Heart right ventricle (tissue), 16 donors: ENCODE data around the gene C12orf42. TPM values are rescaled to one million over a fixed set of nuclear protein-coding genes. Genes with fewer than 3 reads are reported as not detected.

Source experiments
- ATAC-seq, 8 donors: fragments of 200-7000 bp; cut with Tn5 transposase; one replicate each; pipeline ENCODE4 v1.9.1; 2020; ENCODE audit warnings: mild to moderate bottlenecking in 8 of 8, moderate library complexity in 8 of 8, moderate number of reproducible peaks in 1 of 8
- DNase-seq, 2 donors: peaks; one replicate each; pipeline ENCODE4 v3.0.0-alpha.2; 2020
- H3K27ac ChIP-seq, 10 donors: fragments of 200-600 bp; sonication (generic) in 2 of 10; one replicate each; pipeline versions ENCODE4 v1.5.0 to v1.8.0; 2020 to 2022; ENCODE audit warnings: mild to moderate bottlenecking in 3 of 10
- H3K27me3 ChIP-seq, 7 donors: fragments of 200-600 bp; one replicate each; pipeline ENCODE4 v1.8.0; 2021 to 2022; ENCODE audit warnings: mild to moderate bottlenecking in 2 of 7
- H3K36me3 ChIP-seq, 9 donors: fragments of 200-600 bp; sonication (generic) in 1 of 9; one replicate each; pipeline versions ENCODE4 v1.5.0 to v1.8.0; 2020 to 2022; ENCODE audit warnings: mild to moderate bottlenecking in 2 of 9
- H3K4me1 ChIP-seq, 9 donors: fragments of 200-600 bp; sonication (generic) in 1 of 9; one replicate each; pipeline versions ENCODE4 v1.5.0 to v1.8.0; 2020 to 2022; ENCODE audit warnings: mild to moderate bottlenecking in 4 of 9
- H3K4me3 ChIP-seq, 10 donors: fragments of 200-600 bp; sonication (generic) in 2 of 10; one replicate each; pipeline versions ENCODE4 v1.5.0 to v1.8.0; 2020 to 2022; ENCODE audit warnings: mild to moderate bottlenecking in 7 of 10, moderate library complexity in 2 of 10
- H3K9me3 ChIP-seq, 11 donors: fragments of 200-600 bp in 10 of 11; sonication (generic) in 2 of 11; one replicate each; pipeline versions ENCODE4 v1.5.0 to v1.8.0; 2013 to 2022; ENCODE audit warnings: mild to moderate bottlenecking in 2 of 11, control low read depth in 1 of 11, moderate library complexity in 1 of 11
- CTCF ChIP-seq, 9 donors: fragments of 200-600 bp; sonication (generic) in 2 of 9; IDR thresholded peaks; one replicate each; pipeline versions ENCODE4 v1.5.0 to v1.8.0; 2021 to 2022; ENCODE audit warnings: antibody characterized with exemption in 9 of 9, mild to moderate bottlenecking in 5 of 9, moderate library complexity in 1 of 9
- WGBS, 2 donors: extraction: QIAGEN DNeasy Blood & Tissue Kit; methylation state at CpG; one replicate each; pipeline ENCODE4 v1.1.7; 2013; ENCODE audit warnings: inconsistent platforms in 1 of 2; 5-methylcytosine and 5-hydroxymethylcytosine counted together
- intact Hi-C, 10 donors: fragments of 100-400 bp; cut with DNase I; formaldehyde crosslinking; loops; one replicate each; pipeline versions ENCODE4 v1.11.1 to v1.14.2; 2022
- polyA plus RNA-seq, 2 donors: library from polyadenylated mRNA; stranded (reverse); fragments of 200-250 nt; gene quantifications; one replicate each; pipeline ENCODE4 v1.2.3, GENCODE V29; 2013
- total RNA-seq, 10 donors: library from RNA; stranded (reverse); fragmentation: NEBNext Ultra II Directional in 3 of 10; extraction: Animal tissue kit (Norgen Biotek cat#: 25700) in 3 of 10; gene quantifications; one replicate each; pipeline versions ENCODE4 v1.2.1 to v1.2.4, GENCODE V29; 2021 to 2023
- donor health status: Arrhythmogenic right ventricular cardiomyopathy.
- donor health status: ischemic (EF 13 %, LVEDD 7.1; RV severe dilation, severe dysfunction).
- donor health status: healthy with polysubstance abuse.
- donor health status: DM: no; HTN: yes; CAD: no.
- donor health status: DM: no; HTN: no; CAD: no.
- donor health status: ischemic (EF 25% LVEDD 6.9; RV normal size, moderate dysfunction).
- donor health status: ischemic (EF 25% LVEDD 5.7; RV mildly dilated, moderate dysfunction).
- donor health status: healthy.
- donor health status: DM: yes; HTN: yes; CAD: no.
- donor health status: Ischemic cardiomyopathy.
- donor health status: ischemic (EF 35%, LVEDD 5.7; RV mildly dilated, moderate dysfunction).
- donor health status: nonischemic (EF 11% LVEDD 7.7; RV severe dilation, severe dysfunction).
- donor health status: DM: yes; HTN: yes; CAD: no.
- donor health status: PGD.
- donor health status: ischemic (EF 29% LVEDD 5.4; RV normal size, mild dysfunction).
- donor health status: nonischemic (EF 23%, LVEDD 6.1; RV moderate dilation, normal function).

C12orf42 gene
- total and polyA plus RNA-seq, 12 donors, result 0.21 TPM; not detected in 11

- no peak for TF ChIP-seq CTCF (IDR thresholded peaks at IDR 0.05)
- DNase-seq (no peak), ATAC-seq (no peak)
- H3K9me3 ChIP-seq, result peaks cover 0 to 19% (median 8%) of the 10 kb centered on the region in 11 donors
- no peak overlapping the region for H3K27ac ChIP-seq
- no peaks in the 10 kb centered on the region for H3K27me3 ChIP-seq
- no peaks in the 10 kb centered on the region for H3K4me1 ChIP-seq
- no peaks in the 10 kb centered on the region for H3K36me3 ChIP-seq
- H3K4me3 ChIP-seq, result no peak overlapping the region
- WGBS, 2 donors, result 83% methylated on average over 4 of the region's 4 CpGs
- intact Hi-C loops, result no loop called here
Observed at GRCh38 chr12:103391103-103391502, 104.7 kb downstream of the C12orf42 start.

GRCh38 chr12:103387385-103387784, 108.4 kb downstream of the C12orf42 start:
- H3K4me1 ChIP-seq, result no peaks in the 10 kb centered on the region
- H3K27ac ChIP-seq, result no peak overlapping the region
- TF ChIP-seq CTCF (IDR thresholded peaks at IDR 0.05), result no peak
- WGBS, 2 donors, result 81 to 83% methylated on average over 7 of the region's 7 CpGs
- ATAC-seq (no peak), DNase-seq (no peak)
- intact Hi-C loops, result no loop called here
- no peaks in the 10 kb centered on the region for H3K27me3 ChIP-seq
- no peaks in the 10 kb centered on the region for H3K36me3 ChIP-seq
- no peak overlapping the region for H3K4me3 ChIP-seq
- H3K9me3 ChIP-seq, result peaks cover 0 to 14% (median 6%) of the 10 kb centered on the region in 11 donors

- WGBS, 2 donors, result 72 to 76% methylated on average over 3 of the region's 3 CpGs
- Histone ChIP-seq H3K4me1 (no peaks in the 10 kb centered on the region), H3K27ac (no peak overlapping the region), H3K27me3 (no peaks in the 10 kb centered on the region), H3K9me3 (peaks cover 0 to 4% (median 0%) of the 10 kb centered on the region in 11 donors), H3K36me3 (no peaks in the 10 kb centered on the region), H3K4me3 (no peak overlapping the region)
- DNase-seq (no peak), ATAC-seq (no peak)
- no peak for TF ChIP-seq CTCF (IDR thresholded peaks at IDR 0.05)
- intact Hi-C loops, result no loop called here
Observed at GRCh38 chr12:103386451-103386850, 109.3 kb downstream of the C12orf42 start.

GRCh38 chr12:103382736-103383346, 112.9 kb downstream of the C12orf42 start:
- intact Hi-C loops, result no loop called here
- no peak for ATAC-seq
- no peaks in the 10 kb centered on the region for H3K4me1 ChIP-seq
- WGBS, 2 donors, result 56 to 67% methylated on average over 1 of the region's 1 CpG
- DNase-seq, result no peak
- H3K36me3 ChIP-seq, result no peaks in the 10 kb centered on the region
- H3K27me3 ChIP-seq, result no peaks in the 10 kb centered on the region
- H3K27ac ChIP-seq, result no peak overlapping the region
- no peak for TF ChIP-seq CTCF (IDR thresholded peaks at IDR 0.05)
- no peaks in the 10 kb centered on the region for H3K9me3 ChIP-seq
- H3K4me3 ChIP-seq, result no peak overlapping the region
